Hematopoietic multipotent progenitor cell treated with erythropoietin and hydrocortisone succinate and interleukin-3 and kit ligand, for 8 days (in vitro differentiated cells): Measurements from ENCODE around the gene RASA3.

Source experiments
- DNase-seq: peaks from one replicate; pipeline ENCODE4 v3.0.0-alpha.2; 2015

The RASA3 gene

DNA sequence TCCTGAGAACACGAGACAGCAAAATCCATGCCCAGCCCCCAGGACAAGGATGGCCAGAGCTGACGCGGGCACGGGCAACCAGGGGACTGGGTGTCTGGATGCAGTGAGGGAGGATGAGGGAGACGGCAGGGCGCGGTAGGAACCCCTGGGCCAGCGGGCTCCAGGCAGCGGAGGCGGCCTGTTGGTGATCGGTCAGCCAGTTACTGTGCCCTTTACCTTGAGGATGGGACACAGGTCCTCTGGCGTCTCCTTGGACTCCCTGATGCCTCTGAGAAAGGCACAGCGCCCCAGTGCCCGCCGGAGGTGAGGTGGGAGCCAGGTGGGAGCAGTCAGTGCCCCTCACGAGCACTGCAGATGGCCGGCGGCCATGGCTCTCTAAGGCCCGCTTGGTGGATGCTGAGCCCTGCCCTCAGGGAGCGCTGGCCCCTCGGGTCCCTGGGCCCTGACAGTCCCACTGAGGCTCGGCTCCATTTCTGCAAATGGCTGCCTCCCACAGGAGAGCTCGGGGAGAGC, 189.8 kb downstream of the RASA3 start:
- DNase-seq: no peak

DNA sequence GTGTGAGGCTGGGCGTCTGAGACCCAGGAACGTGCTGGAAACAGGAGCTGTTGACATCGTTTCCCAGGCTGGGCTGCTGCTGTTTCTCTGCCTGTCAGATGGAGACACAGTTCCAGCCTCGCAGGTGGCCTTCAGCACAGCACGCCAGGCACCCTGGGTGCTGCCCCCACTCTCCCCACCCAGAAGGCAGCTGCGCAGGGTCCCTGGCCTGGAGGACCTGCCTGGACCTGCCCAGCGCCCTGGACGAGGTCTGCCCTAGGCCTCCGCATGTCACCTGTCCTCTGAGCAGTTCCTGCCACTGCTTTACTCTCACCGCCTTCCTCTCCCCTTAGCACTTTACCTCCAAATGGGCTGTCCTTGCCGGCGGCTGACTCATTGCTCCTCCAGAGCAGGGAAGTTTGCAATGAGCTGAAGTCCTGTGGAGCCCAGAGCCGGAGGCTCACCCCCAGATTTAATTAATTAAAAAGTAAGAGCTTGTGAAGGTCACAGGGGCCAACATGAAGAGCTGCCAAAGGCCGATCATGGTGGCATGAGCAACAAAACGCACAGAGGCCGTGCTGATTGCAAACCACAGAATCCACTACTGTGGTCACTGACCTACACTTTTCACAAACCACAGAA, 190.7 kb downstream of the RASA3 start:
- no peak for DNase-seq

DNA sequence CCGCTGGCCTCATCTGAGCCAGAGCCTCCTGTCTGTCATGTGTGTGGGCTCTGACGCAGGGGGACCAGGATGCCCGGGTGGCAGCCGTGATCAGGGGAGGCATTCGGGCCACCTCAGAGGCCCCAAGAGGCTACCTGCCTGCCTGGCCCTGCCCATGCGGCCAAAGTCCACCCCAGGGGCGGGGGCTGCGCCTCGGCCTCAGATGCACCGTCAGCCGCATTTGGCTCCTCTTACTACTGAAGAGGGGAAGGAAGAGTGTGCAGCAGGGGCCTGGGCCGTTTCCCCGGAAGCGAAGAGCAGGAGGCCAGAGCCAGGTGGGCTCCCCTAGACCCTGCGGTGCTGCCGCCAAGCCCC, 192.5 kb downstream of the RASA3 start:
- no peak for DNase-seq

DNA sequence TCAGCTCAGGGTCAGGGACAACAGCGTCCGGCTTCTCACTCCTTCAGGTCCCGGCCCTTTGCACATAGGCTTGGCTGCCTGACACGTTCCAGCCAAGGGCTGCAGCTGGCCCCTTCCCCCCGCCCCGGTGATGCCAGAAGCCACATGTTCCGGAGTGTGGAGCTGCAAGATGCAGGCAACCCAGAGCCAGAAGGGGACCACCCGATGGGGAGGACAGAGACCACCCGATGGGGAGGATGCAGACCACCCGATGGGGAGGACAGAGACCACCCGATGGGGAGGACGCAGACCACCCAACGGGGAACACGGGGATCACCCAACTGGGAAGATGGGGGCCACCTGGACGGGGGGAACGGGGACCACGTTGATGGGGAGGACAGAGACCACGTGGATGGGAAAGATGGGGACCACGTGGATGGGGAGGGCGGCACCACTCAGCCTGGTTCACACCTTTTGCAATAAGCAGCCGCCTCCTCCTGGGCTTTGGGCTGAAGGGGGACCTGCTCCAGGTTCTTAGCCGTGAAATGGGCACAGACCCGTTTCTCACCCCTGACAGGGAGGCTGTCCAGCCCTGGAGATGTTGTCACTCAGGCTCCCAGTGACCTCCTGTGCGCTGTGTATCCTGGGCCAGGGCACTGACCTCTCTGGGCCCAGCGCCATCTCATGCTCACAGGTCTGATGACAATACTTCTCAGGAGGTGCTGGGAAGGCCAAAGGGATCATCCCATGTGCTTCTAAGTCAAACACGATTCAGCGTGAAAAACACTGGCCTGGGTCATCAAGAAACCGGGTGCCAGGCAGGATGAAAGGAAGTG, 193.1 kb downstream of the RASA3 start:
- DNase-seq: no peak

DNA sequence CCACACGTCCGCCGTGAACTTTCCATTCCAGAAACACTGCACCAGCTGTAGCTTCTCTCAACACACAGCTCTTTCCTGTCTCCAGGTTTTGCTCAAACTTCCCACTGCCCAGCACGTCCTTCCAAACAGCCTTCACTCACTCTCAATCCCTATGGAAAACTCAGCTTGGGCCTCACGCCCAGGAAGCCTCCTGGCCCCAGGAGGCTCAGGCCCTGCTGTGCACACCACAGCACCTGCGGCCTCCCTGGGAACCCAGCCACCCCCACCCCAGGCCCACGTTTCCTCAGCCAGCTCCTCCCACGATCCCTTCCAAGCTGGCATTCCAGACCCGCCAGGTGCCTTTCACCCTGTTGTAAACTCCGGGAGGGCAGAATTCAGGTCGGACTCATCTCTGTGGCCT, 193.7 kb downstream of the RASA3 start:
- DNase-seq: no peak

DNA sequence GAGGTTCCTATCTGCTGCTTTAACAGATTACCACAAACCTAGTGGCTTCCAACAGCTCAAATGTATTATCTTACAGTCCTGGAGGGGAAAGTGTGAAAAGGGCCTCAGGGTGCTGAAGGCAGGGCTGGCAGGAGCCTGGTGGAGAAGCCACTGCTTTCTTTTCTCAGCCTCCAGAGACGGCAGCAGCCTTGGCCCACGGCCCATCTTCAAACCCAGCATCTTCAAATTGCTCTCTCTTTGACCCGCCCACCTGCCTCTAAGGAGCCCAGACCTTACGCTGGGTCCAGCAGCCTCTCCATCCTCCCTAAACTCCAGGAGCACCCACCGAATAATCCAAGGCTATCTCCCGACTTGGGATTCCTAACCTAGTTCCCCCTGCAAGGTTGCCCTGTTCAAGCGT, 194.2 kb downstream of the RASA3 start:
- no peak for DNase-seq

DNA sequence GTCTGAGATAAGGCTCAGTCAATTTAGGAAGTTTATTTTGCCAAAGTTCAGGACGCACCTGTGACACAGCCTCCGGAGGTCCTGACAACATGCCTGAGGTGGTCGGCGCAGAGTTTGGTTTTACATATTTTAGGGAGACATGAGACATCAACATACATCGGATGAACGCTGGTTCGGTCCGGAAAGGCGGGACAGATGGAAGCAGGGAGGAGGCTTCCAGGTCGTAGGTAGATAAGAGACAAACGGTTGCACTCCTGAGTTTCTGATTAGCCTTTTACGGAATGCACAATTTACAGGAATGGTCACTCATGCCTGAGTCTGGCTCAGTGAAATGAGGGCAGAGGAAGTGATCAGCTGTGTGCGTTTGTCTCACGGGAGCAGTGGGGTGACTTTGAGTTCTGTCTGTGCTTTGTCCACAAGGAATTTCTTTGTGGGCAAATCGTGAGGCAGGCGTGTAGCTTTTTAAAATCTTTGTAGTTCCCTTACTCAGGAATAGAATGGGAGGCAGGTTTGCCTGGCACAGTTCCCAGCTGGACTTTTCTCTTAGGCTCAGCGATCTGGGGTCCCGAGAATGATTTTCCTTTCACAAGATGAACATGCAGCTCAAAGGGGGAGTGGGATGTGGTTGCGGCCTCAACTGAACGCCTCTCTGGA, 194.8 kb downstream of the RASA3 start:
- no peak for DNase-seq

DNA sequence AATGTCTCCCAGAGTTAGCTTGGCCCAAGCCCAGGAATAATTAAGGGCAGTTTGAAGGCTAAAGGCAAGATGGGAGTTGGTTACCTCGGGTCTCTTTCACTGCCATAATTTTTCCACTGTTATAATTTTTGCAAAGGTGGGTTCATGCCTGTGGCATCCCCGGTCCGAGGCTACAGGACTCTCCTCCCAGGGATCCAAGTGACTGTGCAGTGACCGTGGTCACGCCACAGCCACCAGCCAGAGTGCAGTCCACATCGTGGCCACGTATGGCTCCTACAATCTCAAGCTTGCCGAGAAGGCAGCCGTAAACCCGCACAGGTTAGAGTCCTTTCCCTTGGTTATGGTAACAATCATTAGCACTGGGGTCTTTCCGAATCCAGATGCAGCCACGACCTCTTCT, 195.3 kb downstream of the RASA3 start:
- DNase-seq: no peak

DNA sequence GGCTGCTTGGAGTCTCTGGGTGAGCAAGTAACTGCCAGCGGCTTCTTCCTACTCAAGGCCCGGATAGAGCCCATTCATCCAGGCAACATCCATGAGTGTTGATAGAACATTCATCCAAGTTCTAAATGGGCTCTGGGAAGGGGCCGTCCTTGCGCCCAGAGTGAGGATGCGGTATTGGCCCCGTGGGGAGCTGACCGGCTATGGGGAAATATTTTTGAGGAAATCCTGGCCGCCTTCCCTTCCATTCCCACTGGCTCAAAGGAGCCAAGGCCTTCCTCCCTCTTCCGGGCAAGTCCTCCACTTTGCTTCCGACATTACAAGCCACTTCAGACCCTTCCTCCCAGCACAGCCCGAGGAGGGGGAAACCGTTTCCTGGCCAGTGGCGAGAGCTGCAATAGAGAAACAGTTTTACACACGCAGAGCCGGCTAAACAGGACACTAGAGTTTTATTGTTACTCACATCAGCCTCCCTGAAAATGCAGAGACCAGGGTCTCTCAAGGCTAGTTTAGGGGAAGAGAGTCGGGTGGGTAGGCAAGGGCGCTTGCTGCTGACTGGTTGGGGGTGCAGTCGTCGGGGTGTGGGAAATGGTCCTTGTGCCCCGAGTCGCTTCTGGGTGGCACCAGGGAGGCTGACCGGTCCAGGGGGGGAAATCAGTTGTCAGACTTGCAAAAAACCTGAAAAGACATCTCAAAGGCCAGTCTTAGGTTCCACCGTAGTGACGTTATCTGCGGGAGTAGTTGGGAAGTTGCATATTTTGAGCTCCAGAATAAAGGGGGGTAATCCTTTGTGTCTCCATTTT, 196.1 kb downstream of the RASA3 start:
- DNase-seq: no peak

DNA sequence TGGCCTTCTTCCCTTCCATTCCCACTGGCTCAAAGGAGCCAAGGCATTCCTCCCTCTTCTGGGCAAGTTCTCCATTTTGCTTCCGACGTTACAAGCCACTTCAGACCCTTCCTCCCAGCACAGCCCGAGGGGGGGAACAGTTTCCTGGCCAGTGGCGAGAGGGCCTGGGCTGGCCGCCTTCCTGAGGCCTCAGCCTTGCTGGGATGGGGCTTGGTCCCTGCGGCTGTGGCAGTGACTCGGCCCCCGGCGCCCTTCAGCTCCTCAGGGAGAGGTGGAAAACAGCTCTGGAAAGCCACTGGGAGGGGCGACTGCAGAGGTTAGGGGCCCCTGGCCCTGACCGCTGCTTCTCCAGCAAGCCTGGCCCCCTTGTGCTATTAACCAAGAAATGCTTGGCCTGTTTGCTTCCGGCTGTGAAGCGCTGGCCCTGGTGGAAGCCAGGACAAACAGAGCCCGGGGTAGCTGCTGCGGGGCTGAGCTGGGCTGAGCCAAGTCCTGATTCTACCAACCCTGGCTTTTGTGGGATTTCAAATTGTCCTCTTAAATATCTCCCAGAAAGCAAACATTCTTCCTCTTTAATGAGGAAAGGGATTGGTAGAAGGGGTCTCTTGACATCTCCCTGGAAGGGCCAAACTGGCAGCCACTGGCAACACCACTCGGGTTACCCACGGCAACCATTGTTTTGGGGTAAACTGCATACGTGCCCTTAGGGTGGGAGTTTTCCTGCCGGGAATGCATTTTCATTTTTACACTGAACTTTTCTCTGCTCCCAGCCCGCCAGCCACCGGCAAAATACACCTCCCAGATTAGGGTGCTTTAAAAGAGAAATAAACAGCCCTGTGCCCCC, 197.2 kb downstream of the RASA3 start:
- DNase-seq: no peak

DNA sequence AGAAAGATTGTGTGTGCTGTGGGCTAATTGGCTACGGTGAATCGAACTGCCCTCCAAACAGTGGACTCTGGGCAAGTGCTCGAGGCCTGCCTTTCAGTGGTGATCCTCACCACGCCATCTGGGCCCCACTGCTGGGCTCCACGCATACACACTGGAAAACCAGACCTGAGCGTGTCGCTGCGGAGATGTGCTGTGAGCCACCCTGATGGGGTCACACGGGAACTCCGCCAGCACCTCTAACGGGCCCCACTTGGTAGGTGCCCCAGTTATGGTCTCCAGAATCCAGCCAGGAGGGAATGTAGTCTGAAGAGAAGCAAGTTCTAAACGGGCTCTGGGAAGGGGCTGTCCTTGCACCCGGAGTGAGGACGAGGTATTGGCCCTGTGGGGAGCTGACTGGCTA, 197.8 kb downstream of the RASA3 start:
- DNase-seq: no peak

DNA sequence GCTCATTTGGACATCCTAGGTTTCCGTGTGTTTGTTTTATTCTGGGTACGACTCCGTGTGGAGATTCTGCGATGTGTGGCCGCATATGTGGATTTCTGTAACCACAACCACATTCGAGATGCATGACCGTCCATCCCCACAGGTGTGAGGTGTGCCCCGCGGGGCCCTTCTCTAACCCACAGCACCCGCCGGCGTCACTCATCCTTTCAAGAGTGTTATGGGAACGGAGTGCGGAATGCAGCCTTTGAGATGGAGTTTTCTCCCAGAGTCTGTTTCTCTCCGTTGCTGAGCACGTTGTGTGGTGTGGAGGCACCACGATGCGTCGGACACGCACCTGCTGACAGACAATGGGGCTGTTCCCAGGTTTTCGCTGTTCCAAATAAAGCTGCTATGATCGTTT, 198.5 kb downstream of the RASA3 start:
- DNase-seq: no peak

DNA sequence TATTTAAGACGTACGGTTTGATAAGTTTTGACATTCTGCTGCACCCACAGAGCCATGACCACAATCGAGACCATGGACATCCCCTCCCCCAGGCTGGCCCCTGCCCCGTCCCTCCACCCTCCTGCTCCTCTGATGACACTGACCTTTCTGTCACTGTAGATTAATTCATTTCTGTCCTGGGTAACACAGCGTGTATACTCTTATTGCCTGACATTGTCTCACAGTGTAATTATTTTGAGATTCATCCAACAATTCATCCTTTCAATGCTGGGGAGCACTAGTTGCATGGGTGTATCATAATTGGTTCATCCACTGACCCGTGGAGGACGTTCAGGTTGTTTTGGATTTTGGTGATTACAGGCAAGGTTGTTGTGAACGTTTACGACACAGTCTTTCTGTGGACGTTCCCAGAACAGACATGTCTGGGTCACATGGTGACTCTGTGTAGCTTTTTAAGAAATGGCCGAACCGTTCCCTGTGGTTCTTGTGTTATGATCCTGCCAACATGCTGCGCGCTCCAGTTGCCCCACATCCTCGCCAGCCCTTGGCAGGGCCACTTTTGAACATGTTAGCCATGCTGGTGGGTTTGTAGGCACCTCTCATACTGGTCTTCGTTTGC, 200.5 kb downstream of the RASA3 start:
- DNase-seq: no peak

DNA sequence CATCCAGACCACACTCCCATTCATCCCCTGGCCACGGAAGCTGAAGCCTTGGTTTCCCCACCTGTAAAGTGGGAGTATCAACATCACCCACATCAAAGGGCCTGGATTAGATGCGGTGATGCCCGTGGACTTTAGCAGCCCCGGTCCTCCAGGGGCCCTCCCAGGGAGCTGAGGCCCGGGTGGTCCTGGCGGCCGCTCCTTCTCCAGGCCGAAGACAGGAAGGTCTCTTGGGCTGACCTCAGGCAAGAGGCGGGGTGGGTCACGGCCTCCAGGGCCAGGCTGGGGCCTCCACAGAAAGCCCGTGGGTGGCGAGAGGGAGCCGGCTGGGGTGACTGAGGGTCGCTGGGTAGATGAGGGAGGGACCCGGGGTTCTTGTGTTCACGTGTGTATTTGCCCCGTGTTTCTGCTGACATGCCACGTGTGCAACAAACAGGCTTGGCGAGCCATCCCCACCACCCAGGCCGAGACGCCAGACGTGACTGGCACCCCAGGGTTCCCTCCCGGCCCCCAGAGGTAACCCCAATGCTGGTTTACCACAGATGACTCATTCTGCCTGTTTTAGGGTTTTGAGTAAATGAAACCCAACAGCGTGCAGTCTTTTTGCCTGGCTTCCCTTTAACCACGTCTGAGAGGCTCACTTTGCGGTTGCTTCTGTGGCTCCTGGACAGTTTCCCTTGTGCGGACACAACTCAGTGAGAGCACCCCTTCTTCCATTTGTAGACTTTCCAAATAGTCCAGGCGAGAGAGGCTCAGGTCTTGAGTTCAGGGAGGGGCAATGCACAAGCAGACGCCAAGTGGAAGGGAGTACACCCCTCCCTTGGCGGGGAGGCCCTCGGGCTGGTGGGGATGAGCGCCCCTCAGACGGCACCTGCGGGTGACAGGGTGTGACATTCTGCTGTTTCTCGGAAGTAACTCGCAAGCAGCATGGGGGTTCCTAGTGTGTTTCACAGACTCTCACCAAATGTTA, 201.5 kb downstream of the RASA3 start:
- no peak for DNase-seq

DNA sequence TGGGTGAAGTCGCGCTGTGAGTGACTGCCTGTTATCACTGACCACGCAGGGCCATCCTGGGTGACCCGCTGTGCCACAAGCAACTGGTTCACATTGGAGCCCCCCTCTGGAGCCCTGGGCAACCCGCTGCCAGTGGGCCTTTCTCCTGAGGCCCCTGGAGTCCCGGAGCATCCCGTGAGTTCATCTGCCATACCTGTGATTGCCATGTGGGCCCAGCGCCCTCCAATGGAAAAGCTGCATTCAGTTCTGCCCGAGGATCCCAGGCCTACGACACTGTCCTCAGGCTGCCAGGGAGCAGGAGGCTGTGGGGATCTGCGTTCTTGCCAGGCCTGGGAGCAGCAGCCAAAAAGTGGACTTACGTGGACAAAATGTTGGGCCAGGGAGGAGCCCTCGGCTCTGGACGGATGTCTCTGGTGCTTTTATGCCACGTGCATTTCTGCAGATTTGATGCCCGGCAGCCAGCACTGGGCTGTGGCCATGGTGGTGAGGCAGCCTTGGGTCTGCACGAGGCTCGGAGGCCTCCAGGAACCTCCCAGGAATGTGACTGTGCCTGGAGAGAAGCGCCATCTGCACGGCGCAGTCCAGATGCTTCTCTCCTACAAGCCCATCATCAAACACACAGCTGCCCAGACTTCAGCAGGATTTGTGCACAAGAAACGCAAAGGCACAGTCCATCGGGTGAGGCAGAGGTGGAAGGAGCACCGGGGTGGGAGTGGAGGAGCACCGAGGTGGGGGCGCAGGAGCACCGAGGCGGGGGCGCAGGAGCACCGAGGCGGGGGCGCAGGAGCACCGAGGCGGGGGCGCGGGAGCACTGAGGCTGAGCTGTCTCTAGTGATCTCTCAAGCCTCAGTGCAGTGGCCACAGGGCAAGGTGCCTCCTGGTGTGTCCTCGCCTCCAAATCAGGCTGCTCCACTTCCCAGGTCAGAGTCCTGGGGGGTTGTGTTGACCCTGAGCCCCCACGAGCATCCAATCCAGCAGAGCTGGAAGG, 202.5 kb downstream of the RASA3 start:
- no peak for DNase-seq

DNA sequence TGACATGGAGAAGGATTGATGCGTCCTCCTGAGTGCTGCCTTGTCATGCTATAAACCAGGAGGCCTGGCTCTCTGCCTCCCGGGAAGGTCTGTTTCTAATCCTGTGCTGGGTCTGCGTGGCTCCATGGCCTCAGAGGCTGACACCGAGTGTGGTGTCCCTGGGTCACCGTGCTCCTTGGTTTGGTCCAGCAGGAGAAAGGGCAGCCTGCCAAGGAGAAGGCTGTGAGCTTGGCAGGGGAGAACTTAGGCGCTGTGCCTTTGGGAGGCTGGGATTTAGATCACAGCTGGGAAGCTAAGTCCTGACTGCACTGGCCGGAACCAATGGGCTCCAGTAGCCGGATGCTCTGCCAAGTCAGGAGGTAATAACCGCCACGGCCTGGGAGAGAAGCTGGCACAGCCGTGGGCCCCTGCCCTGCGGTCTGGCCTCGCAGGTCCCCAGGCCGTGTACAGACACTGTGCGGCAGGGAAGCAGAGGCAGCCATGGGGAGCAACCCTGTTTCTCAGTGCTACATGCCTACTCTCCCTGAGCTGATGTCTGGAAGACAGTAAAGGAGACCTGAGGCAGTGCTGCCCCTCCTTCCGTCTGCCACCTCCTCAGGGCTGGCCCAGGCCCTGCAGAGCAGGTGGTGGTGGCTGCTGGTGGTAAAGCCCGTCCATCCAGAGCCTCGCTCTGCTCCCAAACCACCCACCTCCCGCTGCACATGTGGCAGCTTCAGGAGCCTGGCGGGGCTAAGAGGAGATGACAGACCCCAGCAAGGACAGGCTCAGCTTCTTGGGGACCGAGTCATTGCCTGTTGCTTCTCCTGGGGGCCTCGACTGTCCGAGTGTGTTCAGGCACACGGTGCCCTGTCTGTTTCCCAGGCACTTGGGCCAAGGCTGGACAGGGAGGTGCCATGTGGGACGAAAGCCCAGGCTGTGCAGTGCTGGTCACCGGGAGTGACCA, 203.5 kb downstream of the RASA3 start:
- DNase-seq: no peak
